Astrocyte of the cerebellum (primary cell): Measurements from ENCODE around the gene UFD1.

Experiments used
- DNase-seq: peaks from one replicate; pipeline ENCODE4 v3.0.0-alpha.2; 2011; ENCODE audit warnings: low read depth
- H3K4me3 ChIP-seq: 2 replicates; pipeline ENCODE4 v1.5.1; 2011; ENCODE audit warnings: mild to moderate bottlenecking, low read depth, low read length, moderate library complexity
- CTCF ChIP-seq: IDR thresholded peaks from 2 replicates; pipeline ENCODE4 v1.5.1; 2012; ENCODE audit warnings: low read length, low read depth, moderate library complexity, mild to moderate bottlenecking; ENCODE audit errors: missing control alignments
- in situ Hi-C: cut with HindIII; loops from 2 replicates; pipeline ENCODE4 v1.10.0; 2017; ENCODE audit warnings: low sequenced_read_pairs

Gene UFD1

GRCh38 chr22:19419464-19420178 lies 59.4 kb downstream of the UFD1 start:
- TF ChIP-seq CTCF: no peak
- no peak overlapping the region for H3K4me3 ChIP-seq
- in situ Hi-C loops: no loop called here
- DNase-seq: no peak

- TF ChIP-seq CTCF: no peak
- no peak overlapping the region for H3K4me3 ChIP-seq
- DNase-seq: no peak
- in situ Hi-C loops: no loop called here
Observed at GRCh38 chr22:19419086-19419463, 59.9 kb downstream of the UFD1 start.

GRCh38 chr22:19412923-19413322 lies 66.1 kb downstream of the UFD1 start:
- in situ Hi-C loops: no loop called here
- no peak overlapping the region for H3K4me3 ChIP-seq
- TF ChIP-seq CTCF: no peak
- no peak for DNase-seq

GRCh38 chr22:19412478-19412877 lies 66.5 kb downstream of the UFD1 start:
- H3K4me3 ChIP-seq: no peak overlapping the region
- no peak for TF ChIP-seq CTCF
- in situ Hi-C loops: no loop called here
- DNase-seq: no peak

- no peak for TF ChIP-seq CTCF
- DNase-seq: no peak
- H3K4me3 ChIP-seq: no peak overlapping the region
- in situ Hi-C loops: no loop called here
Observed at GRCh38 chr22:19411690-19412045, 67.3 kb downstream of the UFD1 start.

GRCh38 chr22:19410941-19411689 lies 67.9 kb downstream of the UFD1 start:
- TF ChIP-seq CTCF: no peak
- in situ Hi-C loops: no loop called here
- DNase-seq: no peak
- H3K4me3 ChIP-seq: no peak overlapping the region
